Keratinocyte (primary cell): ENCODE data around the gene EID2B.

Experiments
- EZH2 ChIP-seq: IDR thresholded peaks from one replicate; pipeline ENCODE4 v1.6.1; 2012; ENCODE audit warnings: inconsistent platforms, mild to moderate bottlenecking, low read length, moderate library complexity
- TF ChIP-seq, protein P1 (sequence below), 3 experiments: IDR thresholded peaks in 1 of 3; conservative IDR thresholded peaks in 1 of 3; optimal IDR thresholded peaks in 1 of 3; 2 replicates in 2 of 3; 3 replicates in 1 of 3; pipeline versions ENCODE3 to v1.5.1; 2011; ENCODE audit warnings: low read length in 3 of 3, mild to moderate bottlenecking in 3 of 3, moderate library complexity in 2 of 3, control low read depth in 1 of 3, inconsistent platforms in 1 of 3; ENCODE audit not compliant: insufficient read depth in 2 of 3; ENCODE audit errors: extremely low read depth in 1 of 3

DNA sequence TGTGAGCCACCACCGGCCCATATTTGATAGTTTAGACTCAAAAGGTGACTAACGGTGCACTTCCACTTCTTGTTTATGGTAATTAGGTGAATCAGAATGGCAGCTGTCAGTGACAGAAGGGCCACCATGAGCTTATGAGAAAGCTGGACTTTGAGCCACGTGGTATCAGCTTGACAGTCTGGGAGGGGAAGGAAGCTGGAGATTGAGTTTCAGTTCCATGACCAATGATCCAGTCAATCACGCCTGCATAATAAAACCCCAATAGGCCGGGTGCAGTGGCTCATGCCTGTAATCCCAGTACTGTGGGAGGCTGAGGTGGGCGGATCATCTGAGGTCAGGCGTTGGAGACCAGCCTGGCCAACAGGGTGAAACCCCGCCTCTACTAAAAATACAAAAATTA, 8.2 kb downstream of the EID2B start:
- TF ChIP-seq, protein P1, sequence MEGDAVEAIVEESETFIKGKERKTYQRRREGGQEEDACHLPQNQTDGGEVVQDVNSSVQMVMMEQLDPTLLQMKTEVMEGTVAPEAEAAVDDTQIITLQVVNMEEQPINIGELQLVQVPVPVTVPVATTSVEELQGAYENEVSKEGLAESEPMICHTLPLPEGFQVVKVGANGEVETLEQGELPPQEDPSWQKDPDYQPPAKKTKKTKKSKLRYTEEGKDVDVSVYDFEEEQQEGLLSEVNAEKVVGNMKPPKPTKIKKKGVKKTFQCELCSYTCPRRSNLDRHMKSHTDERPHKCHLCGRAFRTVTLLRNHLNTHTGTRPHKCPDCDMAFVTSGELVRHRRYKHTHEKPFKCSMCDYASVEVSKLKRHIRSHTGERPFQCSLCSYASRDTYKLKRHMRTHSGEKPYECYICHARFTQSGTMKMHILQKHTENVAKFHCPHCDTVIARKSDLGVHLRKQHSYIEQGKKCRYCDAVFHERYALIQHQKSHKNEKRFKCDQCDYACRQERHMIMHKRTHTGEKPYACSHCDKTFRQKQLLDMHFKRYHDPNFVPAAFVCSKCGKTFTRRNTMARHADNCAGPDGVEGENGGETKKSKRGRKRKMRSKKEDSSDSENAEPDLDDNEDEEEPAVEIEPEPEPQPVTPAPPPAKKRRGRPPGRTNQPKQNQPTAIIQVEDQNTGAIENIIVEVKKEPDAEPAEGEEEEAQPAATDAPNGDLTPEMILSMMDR (optimal IDR thresholded peaks at IDR 0.05 in 1 of 3, IDR thresholded peaks at IDR 0.05 in 1 of 3, conservative IDR thresholded peaks at IDR 0.05 in 1 of 3; ENCODE audit: extremely low read depth in 1 of 3, insufficient read depth in 2 of 3, low read length in 3 of 3) = no peak
- TF ChIP-seq EZH2 = no peak
